HEK293T (cell line): ENCODE measurements around the gene SYT17.
A peak's percentile ranks its signal among the peaks of the same experiment; 100 is the strongest.

Experiments
- CTCF ChIA-PET: fragments of 350-600 bp; formaldehyde crosslinking; extraction: SDS; loops from one replicate; lab custom pipeline; 2021; ENCODE audit warnings: antibody characterized with exemption, inconsistent platforms; lab: Yijun Ruan, JAX
- POLR2A ChIA-PET: fragments of 350-600 bp; formaldehyde crosslinking; extraction: SDS; loops from one replicate; lab custom pipeline; 2020; ENCODE audit warnings: antibody characterized with exemption, inconsistent platforms; lab: Yijun Ruan, JAX
- DNase-seq: peaks from one replicate; pipeline ENCODE4 v3.0.0; 2012; ENCODE audit warnings: mixed read lengths; ENCODE audit errors: extremely low spot score
- ARNT ChIP-seq: fragments of 450-650 bp; IDR thresholded peaks from 2 replicates; pipeline ENCODE4 v1.6.1; 2017; ENCODE audit warnings: mild to moderate bottlenecking
- BHLHE40 ChIP-seq: fragments of 450-650 bp; IDR thresholded peaks from 2 replicates; pipeline ENCODE4 v1.6.1; 2016; ENCODE audit warnings: mild to moderate bottlenecking, moderate library complexity, borderline replicate concordance
- CTBP1 ChIP-seq: fragments of 450-650 bp; IDR thresholded peaks from 2 replicates; pipeline ENCODE4 v1.6.1; 2016; ENCODE audit warnings: borderline replicate concordance
- ELF4 ChIP-seq: fragments of 450-650 bp; IDR thresholded peaks from 2 replicates; pipeline ENCODE4 v1.6.1; 2017; ENCODE audit warnings: antibody characterized with exemption
- FOXA1 ChIP-seq: fragments of 450-650 bp; IDR thresholded peaks from 2 replicates; pipeline ENCODE4 v1.6.1; 2016; ENCODE audit warnings: mild to moderate bottlenecking
- FOXK2 ChIP-seq: fragments of 450-650 bp; IDR thresholded peaks from 2 replicates; pipeline ENCODE4 v1.6.1; 2016; ENCODE audit warnings: mild to moderate bottlenecking
- FOXM1 ChIP-seq: fragments of 450-650 bp; IDR thresholded peaks from 2 replicates; pipeline ENCODE4 v1.6.1; 2017; ENCODE audit warnings: mild to moderate bottlenecking, borderline replicate concordance
- HDGF ChIP-seq: fragments of 450-650 bp; IDR thresholded peaks from 2 replicates; pipeline ENCODE4 v1.6.1; 2017; ENCODE audit warnings: antibody characterized with exemption, borderline replicate concordance
- L3MBTL2 ChIP-seq: fragments of 450-650 bp; conservative IDR thresholded peaks from 2 replicates; pipeline ENCODE4 v1.6.1; 2016; ENCODE audit warnings: mild to moderate bottlenecking
- LEF1 ChIP-seq: fragments of 450-650 bp; IDR thresholded peaks from 2 replicates; pipeline ENCODE4 v1.6.1; 2017; ENCODE audit warnings: mild to moderate bottlenecking, borderline replicate concordance
- NFRKB ChIP-seq: fragments of 450-650 bp; IDR thresholded peaks from 2 replicates; pipeline ENCODE4 v1.6.1; 2016; ENCODE audit warnings: mild to moderate bottlenecking, moderate library complexity
- PKNOX1 ChIP-seq: fragments of 450-650 bp; IDR thresholded peaks from 2 replicates; pipeline ENCODE4 v1.6.1; 2016
- SP1 ChIP-seq: fragments of 450-650 bp; IDR thresholded peaks from 2 replicates; pipeline ENCODE4 v1.6.1; 2017
- SUZ12 ChIP-seq: fragments of 450-650 bp; IDR thresholded peaks from 2 replicates; pipeline ENCODE4 v1.6.1; 2016; ENCODE audit warnings: mild to moderate bottlenecking
- TARDBP ChIP-seq: fragments of 450-650 bp; IDR thresholded peaks from 2 replicates; pipeline ENCODE4 v1.6.1; 2016
- ZNF384 ChIP-seq: fragments of 450-650 bp; IDR thresholded peaks from 2 replicates; pipeline ENCODE4 v1.6.1; 2016

SYT17 gene

GRCh38 chr16:19167710-19168370 lies at the start of gene SYT17:
SYT17 (plus strand) TSS chr16:19168240; CDS start chr16:19168647, 407 bp downstream.
- peak; percentile 87 for DNase-seq
- TF ChIP-seq PKNOX1, result no peak
- no peak for TF ChIP-seq NFRKB
- no peak for TF ChIP-seq FOXA1
- no peak for TF ChIP-seq TARDBP
- no peak for TF ChIP-seq BHLHE40
- ChIA-PET POLR2A (no interaction called here), CTCF (interaction anchor here (1.0 kb wide), 1 partner anchor 73 kb away, joined by 5 read pairs; no protein-coding TSS in a partner anchor)

- TF ChIP-seq HDGF (no peak), TARDBP (no peak), ELF4 (no peak), SP1 (no peak), LEF1 (no peak), CTBP1 (no peak), ZNF384 (no peak), FOXK2 (no peak), PKNOX1 (no peak), ARNT (no peak), BHLHE40 (no peak), FOXA1 (no peak), NFRKB (no peak), FOXM1 (no peak), L3MBTL2 (no peak), SUZ12 (no peak)
- POLR2A ChIA-PET, result interaction anchor here (1.1 kb wide), 1 partner anchor 12 kb away, joined by 6 read pairs; no protein-coding TSS in a partner anchor
- CTCF ChIA-PET, result interaction anchor here (1.6 kb wide), 1 partner anchor 25 kb away, joined by 3 read pairs; no protein-coding TSS in a partner anchor
- no peak for DNase-seq
Observed at GRCh38 chr16:19118938-19119431, 49.1 kb upstream of the SYT17 start.

- no peak for TF ChIP-seq HDGF
- no peak for TF ChIP-seq ARNT
- no peak for TF ChIP-seq FOXA1
- TF ChIP-seq FOXM1, result no peak
- TF ChIP-seq ZNF384, result no peak
- TF ChIP-seq TARDBP, result no peak
- no peak for TF ChIP-seq L3MBTL2
- TF ChIP-seq FOXK2, result no peak
- TF ChIP-seq SP1, result no peak
- no peak for TF ChIP-seq CTBP1
- no peak for TF ChIP-seq BHLHE40
- no peak for TF ChIP-seq PKNOX1
- TF ChIP-seq LEF1, result no peak
- POLR2A ChIA-PET, result interaction anchor here (1.0 to 1.1 kb wide), 2 partner anchors 11 to 329 kb away, joined by 3 to 6 read pairs; partner anchors contain the start of gene RPS15A
- CTCF ChIA-PET, result interaction anchor here (0.6 kb wide), 1 partner anchor 60 kb away, joined by 4 read pairs; no protein-coding TSS in a partner anchor
- no peak for DNase-seq
Observed at GRCh38 chr16:19119564-19119963, 48.5 kb upstream of the SYT17 start.

GRCh38 chr16:19123535-19124178 lies 44.4 kb upstream of the SYT17 start:
- TF ChIP-seq CTBP1 (no peak), SP1 (no peak), ARNT (no peak), L3MBTL2 (no peak), FOXM1 (no peak)
- CTCF ChIA-PET, result no interaction called here
- POLR2A ChIA-PET, result interaction anchor here (1.1 kb wide), 2 partner anchors 9 to 334 kb away, joined by 3 read pairs; partner anchors contain the start of gene RPS15A
- DNase-seq, result no peak

- CTCF ChIA-PET, result no interaction called here
- POLR2A ChIA-PET, result no interaction called here
Observed at GRCh38 chr16:19126300-19126699, 41.7 kb upstream of the SYT17 start.

More at GRCh38 chr16:19126300-19126699, 41.7 kb upstream of the SYT17 start:
- TF ChIP-seq NFRKB (no peak), FOXK2 (no peak), SUZ12 (no peak), CTBP1 (no peak), TARDBP (no peak), ARNT (no peak), BHLHE40 (no peak), FOXA1 (no peak), ELF4 (no peak), LEF1 (no peak), ZNF384 (no peak), SP1 (no peak), PKNOX1 (no peak), L3MBTL2 (no peak; the same call in 1 of the 2 replicates), FOXM1 (no peak)
- DNase-seq, result no peak
